ENCODE measurements around the gene DUSP16.
A peak's percentile ranks its signal among the peaks of the same experiment; 100 is the strongest.
"Not testable (repeated sequence)": the region's sequence is repeated elsewhere in the genome, so short reads cannot be mapped to it uniquely, and the experiment has no call there.

Gene DUSP16, protein sequence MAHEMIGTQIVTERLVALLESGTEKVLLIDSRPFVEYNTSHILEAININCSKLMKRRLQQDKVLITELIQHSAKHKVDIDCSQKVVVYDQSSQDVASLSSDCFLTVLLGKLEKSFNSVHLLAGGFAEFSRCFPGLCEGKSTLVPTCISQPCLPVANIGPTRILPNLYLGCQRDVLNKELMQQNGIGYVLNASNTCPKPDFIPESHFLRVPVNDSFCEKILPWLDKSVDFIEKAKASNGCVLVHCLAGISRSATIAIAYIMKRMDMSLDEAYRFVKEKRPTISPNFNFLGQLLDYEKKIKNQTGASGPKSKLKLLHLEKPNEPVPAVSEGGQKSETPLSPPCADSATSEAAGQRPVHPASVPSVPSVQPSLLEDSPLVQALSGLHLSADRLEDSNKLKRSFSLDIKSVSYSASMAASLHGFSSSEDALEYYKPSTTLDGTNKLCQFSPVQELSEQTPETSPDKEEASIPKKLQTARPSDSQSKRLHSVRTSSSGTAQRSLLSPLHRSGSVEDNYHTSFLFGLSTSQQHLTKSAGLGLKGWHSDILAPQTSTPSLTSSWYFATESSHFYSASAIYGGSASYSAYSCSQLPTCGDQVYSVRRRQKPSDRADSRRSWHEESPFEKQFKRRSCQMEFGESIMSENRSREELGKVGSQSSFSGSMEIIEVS

DNA sequence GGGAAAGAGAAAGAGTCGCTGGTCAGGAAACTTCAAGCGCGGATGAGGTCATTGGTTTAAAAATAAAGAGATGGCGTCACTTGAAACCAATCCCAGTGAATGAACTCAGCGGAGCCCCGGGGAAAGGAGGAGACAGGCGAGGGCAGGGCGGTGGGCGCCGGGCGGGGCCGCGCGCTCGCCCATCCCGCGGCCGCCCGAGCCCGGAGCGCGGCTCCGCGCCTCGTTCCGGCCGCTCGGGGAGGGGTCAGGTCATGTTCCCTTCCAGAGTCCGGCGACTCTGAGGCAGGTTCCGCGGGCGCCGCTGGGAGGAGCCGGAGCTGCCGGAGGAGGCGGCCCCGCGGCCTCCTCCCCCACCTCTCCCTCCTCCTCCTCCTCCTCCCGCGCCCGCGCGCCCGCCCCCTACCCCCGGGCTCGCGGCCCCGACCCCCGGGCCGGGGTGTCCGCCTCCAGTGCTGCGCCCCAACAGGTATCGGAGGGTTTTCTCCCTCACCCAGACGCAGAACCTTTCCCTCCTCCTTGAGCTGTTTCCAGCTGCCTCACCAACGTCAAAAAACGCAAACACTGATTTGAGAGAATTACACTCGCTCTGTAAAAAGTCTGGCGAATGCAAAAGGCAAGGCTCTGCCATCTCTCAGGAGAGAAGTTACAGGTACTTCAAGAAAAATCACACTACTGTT lies at the start of gene DUSP16:
TSS of gene DUSP16 (minus strand) at position 279 of the 677 bp plus-strand sequence. CDS start 41,765 bp downstream, outside the sequence.
- peak; percentile 84 for DNase-seq

GRCh38 chr12:12612358-12612757 lies 49.7 kb upstream of the DUSP16 start:
- DNase-seq = peak; percentile 50

GRCh38 chr12:12611512-12612306 lies 49.0 kb upstream of the DUSP16 start, which contains the start of gene CREBL2:
CREBL2 (plus strand) TSS chr12:12611876; CDS start chr12:12612173, 297 bp downstream.
- peak; percentile 94 for DNase-seq

DNA sequence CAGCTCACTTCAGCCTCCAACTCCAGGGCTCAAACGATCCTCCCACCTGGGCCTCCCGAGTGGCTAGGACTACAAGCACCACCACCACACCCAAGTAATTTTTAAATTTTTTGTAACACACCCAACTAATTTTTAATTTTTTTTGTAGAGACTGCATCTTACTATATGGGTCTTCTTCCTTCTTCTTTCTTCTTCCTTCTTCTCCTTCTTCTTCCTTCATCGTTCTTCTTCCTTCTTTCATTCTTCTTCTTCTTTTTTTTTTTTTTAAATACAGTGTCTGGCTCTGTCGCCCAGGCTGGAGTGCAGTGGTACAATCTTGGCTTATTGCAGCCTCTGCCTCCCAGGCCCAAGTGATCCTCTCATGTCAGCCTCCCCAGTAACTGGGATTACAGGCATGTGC lies 48.0 kb upstream of the DUSP16 start:
- DNase-seq = no peak

DNA sequence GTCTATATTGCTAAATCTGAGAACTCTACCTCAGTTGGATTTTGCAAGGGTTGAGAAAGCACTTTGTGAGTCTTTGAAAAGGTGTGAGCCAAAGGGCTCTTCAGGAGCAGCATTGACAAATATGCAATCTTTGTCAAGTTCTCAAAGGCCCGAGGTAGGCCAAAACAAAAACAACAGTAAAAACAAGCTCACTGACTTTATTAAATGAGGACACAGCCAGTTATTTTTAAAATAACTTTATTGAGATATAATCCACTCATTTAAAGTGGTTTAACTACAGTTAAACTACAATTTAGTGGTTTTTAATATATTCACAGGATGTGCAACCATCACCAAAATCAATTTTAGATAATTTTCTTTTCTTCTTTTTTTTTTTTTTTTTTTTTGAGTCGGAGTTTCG lies 47.0 kb upstream of the DUSP16 start:
- DNase-seq = no peak

DNA sequence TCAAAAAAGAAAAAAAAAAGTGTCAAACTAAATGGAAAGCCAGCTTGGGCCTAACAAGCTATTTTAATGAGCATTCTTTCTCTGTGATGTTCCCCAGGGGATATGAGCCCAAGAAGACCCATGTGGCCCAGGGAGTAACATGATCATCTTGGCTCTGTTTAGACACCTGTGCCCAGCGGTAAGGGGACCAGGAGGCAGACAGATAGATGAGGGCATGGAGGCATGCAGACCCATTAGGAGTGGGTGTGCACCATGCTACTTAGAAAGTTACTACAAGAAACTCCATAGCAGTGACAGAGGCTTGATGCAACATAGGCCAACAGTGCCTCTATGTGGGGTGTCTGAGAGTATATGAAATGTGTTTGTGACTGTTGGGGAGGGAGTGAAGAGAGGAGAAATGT lies 45.9 kb upstream of the DUSP16 start:
- no peak for DNase-seq

- no peak for DNase-seq
Measured at GRCh38 chr12:12606781-12607589, 44.3 kb upstream of the DUSP16 start.

DNA sequence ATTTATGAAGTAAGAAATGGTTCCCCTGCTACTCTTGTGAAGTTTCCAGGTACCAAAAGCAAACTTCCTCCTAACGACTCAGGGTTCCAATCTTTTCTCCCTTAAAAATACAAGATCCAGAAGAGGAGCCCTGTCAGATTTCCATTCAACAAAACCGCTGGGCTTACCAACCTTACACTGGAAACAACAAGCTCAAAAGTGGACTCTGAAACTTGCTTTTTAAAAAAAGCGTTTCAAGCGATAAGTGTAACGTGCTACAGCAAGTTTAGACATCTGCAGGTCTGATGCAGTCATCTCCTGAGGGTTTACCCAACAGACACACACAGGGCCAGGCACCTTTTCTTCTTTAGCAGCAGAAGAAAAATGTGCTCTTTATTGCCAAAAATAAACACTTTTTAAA lies 42.1 kb upstream of the DUSP16 start:
- no peak for DNase-seq

DNA sequence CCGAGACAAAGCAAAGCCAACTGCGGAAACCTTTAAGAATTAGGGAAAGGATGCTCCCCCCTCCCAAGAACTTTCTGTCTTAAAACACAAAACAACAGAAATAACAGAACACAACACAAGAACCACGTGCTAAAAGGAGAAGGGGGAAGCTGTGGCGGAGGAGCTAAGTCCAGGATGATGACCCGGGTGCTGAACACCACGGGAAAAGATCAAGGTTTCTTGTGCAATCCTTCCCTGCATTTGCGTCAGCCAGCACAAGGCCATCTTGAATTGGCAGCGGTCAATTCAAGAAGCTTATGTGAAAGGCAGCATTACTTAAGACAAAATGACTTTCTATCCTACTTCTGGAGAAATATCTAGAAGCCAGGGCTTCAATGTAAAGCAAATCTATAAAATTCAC lies 38.0 kb upstream of the DUSP16 start:
- no peak for DNase-seq

DNA sequence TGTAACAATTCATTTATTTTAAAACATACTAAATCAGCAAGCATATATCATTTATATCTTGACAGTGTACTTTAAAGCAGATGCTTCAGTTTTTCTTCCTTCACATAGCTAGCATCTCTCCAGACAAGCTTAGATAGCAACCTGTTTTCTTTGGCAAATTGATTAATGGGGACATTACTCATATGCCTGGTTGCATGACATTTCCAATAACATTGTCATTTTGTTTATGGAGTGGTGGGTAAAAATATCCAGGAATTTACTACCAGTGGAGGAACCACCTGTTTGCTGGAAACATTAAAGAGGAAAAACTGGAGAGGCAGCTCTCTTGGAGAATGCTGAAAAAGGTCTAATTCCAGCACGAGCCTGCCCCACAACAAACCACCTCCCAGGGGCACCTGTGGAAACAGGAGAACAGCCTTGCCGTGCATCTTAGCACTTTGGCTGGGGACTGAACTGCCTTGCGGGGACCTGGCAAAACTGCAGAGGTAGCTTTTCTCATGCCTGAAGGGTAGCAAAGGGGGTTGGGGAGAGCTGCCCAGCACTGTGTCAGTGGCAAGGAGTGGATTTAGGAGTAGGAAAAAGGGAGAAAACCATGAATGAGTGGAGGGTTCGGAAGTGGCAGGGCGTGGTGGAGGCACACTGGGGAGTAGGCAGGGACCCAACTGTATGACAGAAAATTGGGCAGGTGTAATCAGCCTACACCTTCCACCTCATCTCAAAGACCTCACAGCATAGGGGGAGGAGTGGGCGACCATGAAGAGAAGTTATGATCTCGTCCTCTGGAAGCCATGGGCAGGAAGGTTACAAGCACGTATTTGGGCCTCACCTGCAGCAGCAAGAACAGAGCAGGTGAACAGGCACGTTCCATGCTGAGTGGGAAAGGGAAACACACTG lies 37.3 kb upstream of the DUSP16 start:
- DNase-seq = no peak

DNA sequence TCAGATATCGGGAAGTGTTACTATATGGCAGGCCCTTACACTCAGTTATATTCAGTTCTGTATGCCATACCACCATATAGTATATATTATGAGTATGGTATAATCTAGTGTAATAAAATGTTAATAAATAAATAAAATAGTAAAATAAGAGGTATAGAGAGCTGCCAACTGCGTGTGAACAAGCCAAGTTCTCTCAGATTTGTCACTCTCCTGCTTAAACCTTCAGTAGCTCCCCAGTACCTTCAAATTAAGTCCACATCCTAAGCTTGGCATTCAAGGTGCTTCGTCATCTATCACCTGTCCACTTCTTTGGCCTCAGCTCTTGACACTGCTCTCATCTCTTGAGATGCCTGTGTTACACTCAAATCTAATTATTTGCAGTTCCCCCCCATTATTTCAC lies 36.2 kb upstream of the DUSP16 start:
- DNase-seq = no peak

DNA sequence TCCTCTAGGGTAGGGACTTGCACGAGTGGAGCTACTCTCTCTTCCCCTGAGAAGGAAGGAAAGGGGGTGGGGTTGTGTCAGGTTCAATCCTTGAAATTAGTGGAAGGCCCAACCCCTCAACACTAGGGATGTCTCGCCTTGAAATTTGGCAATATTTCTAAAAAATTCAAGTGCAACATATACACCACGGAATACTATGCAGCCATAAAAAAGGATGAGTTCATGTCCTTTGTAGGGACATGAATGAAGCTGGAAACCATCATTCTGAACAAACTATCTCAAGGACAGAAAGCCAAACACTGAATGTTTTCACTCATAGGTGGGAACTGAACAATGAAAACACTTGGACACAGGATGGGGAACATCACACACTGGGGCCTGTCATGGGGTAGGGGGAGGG lies 33.9 kb upstream of the DUSP16 start:
- not testable (repeated sequence) for DNase-seq

GRCh38 chr12:12595929-12596328 lies 33.3 kb upstream of the DUSP16 start:
- not testable (repeated sequence) for DNase-seq

DNA sequence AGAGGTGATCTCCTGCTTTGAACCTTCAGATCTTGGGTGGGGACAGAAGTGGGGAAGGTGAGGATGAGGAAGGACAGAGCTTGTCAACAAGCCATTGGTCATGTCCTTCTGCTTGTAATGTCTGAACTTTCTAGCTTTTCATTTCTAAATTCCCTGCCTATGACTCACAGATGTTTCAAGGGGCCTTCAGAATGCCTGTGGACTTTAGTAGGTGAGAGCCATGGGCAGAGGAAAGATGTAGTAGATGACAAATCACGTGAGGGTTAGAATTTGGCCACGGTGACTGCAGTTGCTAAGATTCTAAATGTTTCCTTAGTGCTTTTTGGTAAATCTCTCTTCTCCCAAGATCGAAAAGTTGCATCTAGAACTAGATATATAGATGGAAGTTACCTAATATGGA lies 30.3 kb upstream of the DUSP16 start:
- no peak for DNase-seq

DNA sequence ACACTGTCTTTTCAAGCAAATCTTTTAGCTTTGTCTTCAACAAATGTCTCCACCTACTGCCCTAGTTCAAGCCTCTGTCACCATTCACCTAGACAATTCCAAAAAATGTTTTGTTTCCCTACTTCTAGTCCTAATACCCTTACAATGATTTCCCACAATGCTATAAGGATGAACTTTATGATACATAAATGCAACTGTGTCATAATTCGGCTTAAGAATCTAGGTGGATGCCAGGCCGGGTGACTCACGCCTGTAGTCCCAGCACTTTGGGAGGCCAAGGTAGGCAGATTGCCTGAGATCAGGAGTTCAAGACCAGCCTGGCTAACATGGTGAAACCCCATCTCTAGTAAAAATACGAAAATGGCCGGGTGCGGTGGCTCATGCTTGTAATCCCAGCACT lies 28.3 kb upstream of the DUSP16 start:
- DNase-seq = no peak

- DNase-seq = not testable (repeated sequence)
Measured at GRCh38 chr12:12588436-12588835, 25.8 kb upstream of the DUSP16 start.

DNA sequence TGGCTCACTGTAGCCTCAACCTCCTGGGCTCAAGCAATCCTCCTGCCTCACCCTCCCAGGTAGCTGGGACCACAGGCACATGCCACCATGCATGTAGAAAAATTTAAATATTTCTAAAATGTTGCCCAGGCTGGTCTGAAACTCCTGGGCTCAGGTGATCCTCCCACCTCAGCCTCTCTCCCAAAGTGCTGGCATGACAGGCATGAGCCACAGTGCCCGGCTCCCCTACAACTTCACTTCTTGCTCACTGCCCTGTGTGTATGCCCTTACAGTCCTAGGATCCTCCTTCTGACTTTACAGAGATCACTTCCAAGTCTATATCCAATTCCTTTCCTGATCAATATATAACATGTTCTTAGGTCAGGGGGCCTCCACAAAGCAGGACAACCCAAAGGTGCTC lies 25.2 kb upstream of the DUSP16 start:
- DNase-seq = no peak

DNA sequence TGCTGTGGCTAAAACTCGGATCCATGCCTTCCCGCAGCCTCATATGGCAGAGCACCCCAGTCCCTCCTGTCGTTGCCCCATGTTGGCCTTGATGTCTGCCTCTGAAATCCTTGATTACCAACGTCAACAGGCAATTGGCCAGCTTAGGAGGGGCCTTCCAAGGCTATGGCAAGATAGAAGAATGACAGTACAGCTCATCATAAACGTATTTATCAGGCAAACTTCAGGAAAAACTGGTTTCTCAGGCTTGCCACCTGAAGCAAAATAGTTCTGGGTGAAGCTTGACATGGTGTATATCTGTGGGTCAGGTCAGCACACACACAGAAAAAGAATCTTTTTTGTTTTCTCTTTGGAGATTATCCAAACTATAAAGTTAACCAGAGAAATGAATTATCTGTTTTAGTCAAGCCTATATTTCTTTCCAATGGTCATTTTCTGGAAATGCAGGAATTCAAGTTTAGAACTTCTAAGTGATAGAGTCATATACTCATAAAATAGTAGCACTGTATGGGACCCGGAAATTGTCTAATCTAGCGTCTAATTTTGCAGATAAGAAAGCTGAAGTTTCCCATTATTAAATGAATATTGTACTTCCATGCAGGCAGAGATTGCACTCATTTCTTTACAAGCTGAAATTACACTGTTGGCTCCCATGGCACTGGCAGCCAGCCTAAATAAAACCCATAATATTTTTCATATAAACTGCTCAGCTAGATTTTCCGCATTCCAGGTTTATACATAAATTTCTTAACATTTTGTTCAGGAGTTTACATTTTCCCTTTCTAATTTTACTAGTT lies 24.4 kb upstream of the DUSP16 start:
- no peak for DNase-seq

DNA sequence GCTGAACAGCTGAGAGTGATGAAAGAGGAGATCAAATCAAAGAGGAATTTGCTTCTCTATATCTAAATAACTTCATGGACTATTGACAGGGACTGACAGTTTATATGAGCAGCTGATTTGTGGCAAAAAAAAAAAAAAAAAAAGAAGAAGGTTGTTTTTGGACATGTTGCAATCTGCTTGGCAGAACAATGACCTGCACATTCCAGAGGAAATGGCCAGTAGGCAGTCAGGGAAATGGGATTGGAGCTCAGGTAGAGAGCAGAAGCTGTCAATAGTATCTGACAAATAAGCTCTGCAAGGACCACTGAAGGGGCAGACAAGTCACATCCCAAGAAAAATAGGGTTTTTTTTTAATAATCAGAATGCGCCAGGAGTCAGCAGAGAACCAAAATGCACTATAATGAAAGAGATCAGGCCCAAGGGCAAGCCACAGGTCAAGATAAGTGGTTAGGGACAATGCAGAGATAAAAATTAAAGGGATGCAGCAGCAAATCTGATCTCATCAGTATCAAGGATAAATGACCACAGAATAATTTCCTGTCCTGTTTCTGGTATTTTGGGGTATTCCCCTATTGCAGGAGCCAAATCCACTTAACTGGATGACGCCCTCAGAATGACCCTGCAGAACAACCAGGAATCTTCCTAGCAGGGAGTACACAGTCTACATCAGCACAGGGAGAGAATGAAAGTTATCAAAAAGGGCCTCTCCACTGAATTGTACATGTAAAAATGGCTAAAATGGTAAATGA lies 22.6 kb upstream of the DUSP16 start:
- no peak for DNase-seq

Data from NCI-H2029 treated with DMSO at 0.1 percent for 48 hours (cell line).